HepG2 (cell line): ENCODE measurements around the gene ANKRD17. TPM values are rescaled to one million over a fixed set of nuclear protein-coding genes. Genes with fewer than 3 reads are reported as not detected.

Experiments
- ATAC-seq: fragments of 200-7000 bp; cut with Tn5 transposase; 3 replicates; pipeline ENCODE4 v1.9.1; 2020; ENCODE audit warnings: mild to moderate bottlenecking, moderate library complexity
- BruUV-seq: library from RNA; stranded (reverse); fragments of 400-500 nt; replicated peaks from 2 replicates; lab custom pipeline; 2021; lab: Mats Ljungman, UMichigan
- CTCF ChIA-PET: fragments of 300-600 bp; formaldehyde crosslinking; extraction: SDS; loops from one replicate; lab custom pipeline; 2021; ENCODE audit warnings: low total read pairs, inconsistent platforms, low intra/inter-chr PET ratio; lab: Yijun Ruan, JAX
- POLR2A ChIA-PET: fragments of 350-600 bp; sonication (Branson Sonifier 250); formaldehyde crosslinking; loops from one replicate; lab custom pipeline; 2020; ENCODE audit warnings: antibody characterized with exemption, inconsistent platforms; lab: Yijun Ruan, JAX
- DNase-seq: peaks from one replicate; pipeline ENCODE4 v3.0.0-alpha.2; 2015; ENCODE audit warnings: low spot score
- FAIRE-seq: peaks from 3 replicates; lab custom pipeline; 2011; peaks lifted over from hg19 to GRCh38; lab: Jason Lieb, UNC
- H2AFZ ChIP-seq: one replicate; pipeline ENCODE4 v1.6.1; 2011; ENCODE audit warnings: low read length, inconsistent platforms
- H3K27ac ChIP-seq: fragments of 300-600 bp; 3 replicates; pipeline ENCODE4 v1.8.0; 2011; ENCODE audit warnings: mixed run types, mild to moderate bottlenecking, mixed read lengths, low read length, inconsistent platforms; ENCODE audit not compliant: insufficient read depth; ENCODE audit errors: extremely low read length
- H3K27me3 ChIP-seq, 2 experiments: fragments of 200-600 bp in 1 of 2; 2 replicates in 1 of 2; 3 replicates in 1 of 2; pipeline versions ENCODE4 v1.6.0 to v1.8.0; 2011; ENCODE audit warnings: low read length in 2 of 2, mild to moderate bottlenecking in 2 of 2, moderate library complexity in 2 of 2, inconsistent platforms in 1 of 2; ENCODE audit not compliant: insufficient read depth in 2 of 2, control insufficient read depth in 1 of 2
- H3K36me3 ChIP-seq, 2 experiments: fragments of 200-600 bp in 1 of 2; replicated peaks in 1 of 2; 2 replicates in 1 of 2; 3 replicates in 1 of 2; pipeline versions ENCODE4 v1.5.1 to v1.8.0; 2011; ENCODE audit warnings: low read length in 2 of 2, inconsistent platforms in 1 of 2; ENCODE audit not compliant: insufficient read depth in 2 of 2, control insufficient read depth in 1 of 2
- H3K4me1 ChIP-seq: 2 replicates; pipeline ENCODE4 v1.5.1; 2012; ENCODE audit warnings: low read length, inconsistent platforms; ENCODE audit not compliant: insufficient read depth
- H3K4me2 ChIP-seq: 2 replicates; pipeline ENCODE4 v1.6.0; 2011; ENCODE audit warnings: low read depth, low read length, inconsistent platforms
- H3K4me3 ChIP-seq, 3 experiments: fragments of 200-600 bp in 1 of 3; sonication (generic), shearing (Covaris generic) in 1 of 3; replicated peaks in 1 of 3; 2 replicates each; pipeline ENCODE4 v1.5.1; 2011 to 2016; ENCODE audit warnings: low read length in 3 of 3, inconsistent platforms in 2 of 3, low read depth in 2 of 3, mild to moderate bottlenecking in 2 of 3, control low read depth in 1 of 3, mixed read lengths in 1 of 3; ENCODE audit not compliant: insufficient read depth in 1 of 3
- H3K79me2 ChIP-seq: one replicate; pipeline ENCODE4 v1.6.1; 2011; ENCODE audit warnings: low read length, inconsistent platforms; ENCODE audit not compliant: insufficient read depth
- H3K9ac ChIP-seq: 2 replicates; pipeline ENCODE4 v1.6.0; 2011; ENCODE audit warnings: mild to moderate bottlenecking, low read depth, low read length, inconsistent platforms; ENCODE audit not compliant: insufficient read depth
- H3K9me3 ChIP-seq: 2 replicates; pipeline ENCODE4 v1.5.1; 2012; ENCODE audit warnings: mild to moderate bottlenecking, low read length
- H4K20me1 ChIP-seq: 2 replicates; pipeline ENCODE4 v1.6.0; 2011; ENCODE audit warnings: inconsistent platforms, mild to moderate bottlenecking, low read length, moderate library complexity; ENCODE audit not compliant: insufficient read depth
- MAFF ChIP-seq: IDR thresholded peaks from 2 replicates; pipeline ENCODE4 v1.6.1; 2011; ENCODE audit warnings: low read depth, low read length, improper control_type of control experiment
- MAFK ChIP-seq, 2 experiments: IDR thresholded peaks in 1 of 2; conservative IDR thresholded peaks in 1 of 2; 2 replicates each; pipeline ENCODE4 v1.6.1; 2011; ENCODE audit warnings: improper control_type of control experiment in 2 of 2, low read length in 2 of 2
- ZBTB25 ChIP-seq: IDR thresholded peaks from 2 replicates; pipeline ENCODE4 v1.6.1; 2018; ENCODE audit warnings: missing genetic modification reagents
- ZNF550 ChIP-seq: sonication (generic); formaldehyde crosslinking; IDR thresholded peaks from 2 replicates; pipeline ENCODE4 v1.4.0; 2020; ENCODE audit warnings: mild to moderate bottlenecking, missing genetic modification reagents, borderline replicate concordance
- ZNF607 ChIP-seq: sonication (generic); formaldehyde crosslinking; IDR thresholded peaks from 2 replicates; pipeline ENCODE4 v1.5.1; 2020; ENCODE audit warnings: missing genetic modification reagents, mild to moderate bottlenecking, borderline replicate concordance
- WGBS: methylation state at CpG from one replicate; pipeline ENCODE4 v1.1.6; 2017; ENCODE audit warnings: low lambda C conversion rate; 5-methylcytosine and 5-hydroxymethylcytosine counted together
- in situ Hi-C: cut with HindIII; loops from 2 replicates; pipeline ENCODE4 v1.10.0; 2017; ENCODE audit warnings: low pct_unique_long_range_greater_than_20kb; ENCODE audit not compliant: extremely low pct_ligation_motif_present
- intact Hi-C: fragments of 100-400 bp; cut with micrococcal nuclease; formaldehyde crosslinking; loops from one replicate; pipeline ENCODE4 v1.10.0; 2022; ENCODE audit not compliant: unreplicated experiment
- polyA plus RNA-seq, 8 experiments: library from polyadenylated mRNA; depleted of rRNA in 3 of 8; stranded (reverse) in 7 of 8; unstranded in 1 of 8; fragments of >200 nt; fragmentation: Illumina TruSeq in 4 of 8; extraction: Trizol in 4 of 8; gene quantifications; 2 replicates each; pipeline versions ENCODE4 v1.2.1 to v1.2.3, GENCODE V29; 2011 to 2016; ENCODE audit warnings: low read depth in 4 of 8, missing spikeins in 1 of 8, mixed read lengths in 1 of 8; ENCODE audit not compliant: insufficient read depth in 1 of 8
- total RNA-seq, 5 experiments: library from RNA; depleted of rRNA; stranded (reverse); fragments of >200 nt; fragmentation: Illumina TruSeq; extraction: Trizol; gene quantifications; 2 replicates each; pipeline ENCODE4 v1.2.3, GENCODE V29; 2016; ENCODE audit warnings: low read depth in 1 of 5

Gene ANKRD17
- total and polyA plus RNA-seq, 2 of the 13 experiments (the other 11 are each of a cell fraction or from before 2014, with no cell fraction given) = 55.7 to 61.1 TPM

GRCh38 chr4:73213916-73214653 is 44.5 kb downstream of the ANKRD17 start:
- in situ Hi-C loops = no loop called here
- DNase-seq (no peak), ATAC-seq (no peak), FAIRE-seq (no peak)
- Histone ChIP-seq H3K36me3 (peaks cover 1 to 17% of the 10 kb centered on the region in 2 experiments; a peak in 3 of 5 replicates), H3K79me2 (peaks cover 89% of the 10 kb centered on the region), H3K4me2 (no peak overlapping the region), H3K9me3 (no peaks in the 10 kb centered on the region), H2AFZ (no peak overlapping the region), H4K20me1 (peaks cover 35% of the 10 kb centered on the region; the same call in 1 of the 2 replicates), H3K9ac (no peak overlapping the region), H3K27me3 (no peaks in the 10 kb centered on the region), H3K4me3 (no peak overlapping the region), H3K27ac (no peak overlapping the region), H3K4me1 (no peaks in the 10 kb centered on the region)
- POLR2A ChIA-PET = no interaction called here
- intact Hi-C loops = no loop called here
- CTCF ChIA-PET = no interaction called here
- no peak for TF ChIP-seq ZNF550 (CRISPR knock-in tag)
- no peak for TF ChIP-seq ZBTB25 (CRISPR knock-in tag)
- 91% methylated on average over 2 of the region's 2 CpGs for WGBS
- BruUV-seq = no TSS peak

- no peak overlapping the region for H2AFZ ChIP-seq
- in situ Hi-C loops = no loop called here
- no peaks in the 10 kb centered on the region for H3K27me3 ChIP-seq
- no peaks in the 10 kb centered on the region for H3K9me3 ChIP-seq
- WGBS = 97% methylated on average over 1 of the region's 1 CpG
- H3K4me3 ChIP-seq = no peak overlapping the region
- peaks cover 37% of the 10 kb centered on the region; the same call in 1 of the 2 replicates for H4K20me1 ChIP-seq
- DNase-seq = no peak
- peaks cover 90% of the 10 kb centered on the region for H3K79me2 ChIP-seq
- POLR2A ChIA-PET = no interaction called here
- peak overlapping the region; percentile 7 for H3K27ac ChIP-seq
- no peak overlapping the region for H3K9ac ChIP-seq
- H3K4me1 ChIP-seq = no peaks in the 10 kb centered on the region
- peak; percentile 69 to 80 for TF ChIP-seq MAFK (conservative IDR thresholded peaks at IDR 0.05 in 1 of 2, IDR thresholded peaks at IDR 0.05 in 1 of 2; ENCODE audit: low read length in 2 of 2)
- no peak for TF ChIP-seq ZNF607
- peak; percentile 69 for TF ChIP-seq MAFF
- TF ChIP-seq, all 625 proteins: peak for 2
- Histone ChIP-seq H3K36me3 (peaks cover 1 to 17% of the 10 kb centered on the region in 2 experiments; a peak in 3 of 5 replicates), H3K4me2 (no peak overlapping the region)
- ATAC-seq (no peak), FAIRE-seq (no peak)
- BruUV-seq = no TSS peak
- intact Hi-C loops = no loop called here
- CTCF ChIA-PET = no interaction called here
Measured at GRCh38 chr4:73212982-73213730, 45.4 kb downstream of the ANKRD17 start.
